Chondrocyte (in vitro differentiated cells): ENCODE measurements around the gene TLX1. TPM values are rescaled to one million over a fixed set of nuclear protein-coding genes. Genes with fewer than 3 reads are reported as not detected.

Experiments used
- DNase-seq: peaks from one replicate; pipeline ENCODE4 v3.0.0; 2021; ENCODE audit warnings: mixed read lengths, low spot score
- H3K27ac Mint-ChIP-seq: one replicate; pipeline ENCODE4 v1.8.0; 2021; ENCODE audit warnings: mild to moderate bottlenecking, moderate library complexity, mixed read lengths; ENCODE audit not compliant: unreplicated experiment
- H3K27me3 Mint-ChIP-seq: 2 replicates; pipeline ENCODE4 v1.8.0; 2021; ENCODE audit warnings: low read depth, mixed read lengths
- H3K36me3 Mint-ChIP-seq: 2 replicates; pipeline ENCODE4 v1.8.0; 2021; ENCODE audit warnings: low read depth, mixed read lengths
- H3K4me1 Mint-ChIP-seq: 2 replicates; pipeline ENCODE4 v1.8.0; 2021; ENCODE audit warnings: low read depth, mild to moderate bottlenecking, mixed read lengths
- H3K4me3 Mint-ChIP-seq: one replicate; pipeline ENCODE4 v1.8.0; 2021; ENCODE audit warnings: mild to moderate bottlenecking, moderate library complexity, mixed read lengths; ENCODE audit not compliant: unreplicated experiment
- H3K9me3 Mint-ChIP-seq: 2 replicates; pipeline ENCODE4 v1.8.0; 2021; ENCODE audit warnings: low read depth, mixed read lengths
- total RNA-seq: library from RNA; stranded (reverse); gene quantifications from 3 replicates; pipeline ENCODE4 v1.2.1, GENCODE V29; 2021
- TF ChIP-seq, protein P1 (sequence below): fragments of 200-600 bp; sonication (generic); IDR thresholded peaks from 2 replicates; pipeline ENCODE4 v1.5.0; 2021; ENCODE audit warnings: antibody characterized with exemption, mild to moderate bottlenecking, moderate library complexity

The TLX1 gene
- total RNA-seq, 1 donor from 2014 or later: not detected

DNA sequence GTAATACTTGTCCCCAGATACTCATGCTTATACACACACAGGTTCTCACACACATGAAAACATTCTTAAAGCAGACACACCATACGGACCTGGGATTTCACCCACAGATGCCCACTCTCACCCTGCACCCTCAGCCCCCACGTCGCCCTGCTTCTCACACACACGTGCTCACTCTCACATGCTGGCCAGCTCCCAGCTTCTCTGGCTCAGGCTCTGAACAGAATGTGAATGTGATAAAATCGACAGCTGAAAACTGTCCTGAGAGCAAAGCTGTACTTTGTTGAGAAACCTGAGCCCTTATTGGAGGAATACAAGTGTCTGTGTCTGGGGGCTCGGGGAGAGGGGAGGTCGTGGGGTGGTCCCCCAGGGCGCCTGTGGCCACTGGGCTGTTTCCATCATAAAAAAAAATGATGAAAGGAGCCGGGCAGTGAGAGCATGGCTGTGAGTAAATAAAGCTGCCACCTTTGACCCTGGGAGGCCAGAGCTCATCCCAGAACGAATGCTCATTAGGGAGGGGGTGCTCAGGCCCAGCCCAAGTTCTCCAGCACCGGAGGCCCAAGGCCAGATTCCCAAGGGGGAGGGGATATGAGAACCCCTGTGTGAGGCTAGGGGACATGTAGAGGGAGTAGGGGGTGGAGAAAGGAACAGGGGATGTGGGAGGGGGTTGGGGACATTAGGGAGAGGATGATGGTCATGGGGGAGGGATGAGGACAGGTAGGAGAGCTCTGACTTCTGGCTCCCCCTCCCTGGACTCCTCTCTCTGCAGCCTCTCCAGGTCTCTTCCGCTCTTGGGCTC is 18.1 kb upstream of the TLX1 start:
- H3K9me3 Mint-ChIP-seq: no peaks in the 10 kb centered on the region
- H3K4me1 Mint-ChIP-seq: no peaks in the 10 kb centered on the region
- no peaks in the 10 kb centered on the region for H3K36me3 Mint-ChIP-seq
- TF ChIP-seq, protein P1, sequence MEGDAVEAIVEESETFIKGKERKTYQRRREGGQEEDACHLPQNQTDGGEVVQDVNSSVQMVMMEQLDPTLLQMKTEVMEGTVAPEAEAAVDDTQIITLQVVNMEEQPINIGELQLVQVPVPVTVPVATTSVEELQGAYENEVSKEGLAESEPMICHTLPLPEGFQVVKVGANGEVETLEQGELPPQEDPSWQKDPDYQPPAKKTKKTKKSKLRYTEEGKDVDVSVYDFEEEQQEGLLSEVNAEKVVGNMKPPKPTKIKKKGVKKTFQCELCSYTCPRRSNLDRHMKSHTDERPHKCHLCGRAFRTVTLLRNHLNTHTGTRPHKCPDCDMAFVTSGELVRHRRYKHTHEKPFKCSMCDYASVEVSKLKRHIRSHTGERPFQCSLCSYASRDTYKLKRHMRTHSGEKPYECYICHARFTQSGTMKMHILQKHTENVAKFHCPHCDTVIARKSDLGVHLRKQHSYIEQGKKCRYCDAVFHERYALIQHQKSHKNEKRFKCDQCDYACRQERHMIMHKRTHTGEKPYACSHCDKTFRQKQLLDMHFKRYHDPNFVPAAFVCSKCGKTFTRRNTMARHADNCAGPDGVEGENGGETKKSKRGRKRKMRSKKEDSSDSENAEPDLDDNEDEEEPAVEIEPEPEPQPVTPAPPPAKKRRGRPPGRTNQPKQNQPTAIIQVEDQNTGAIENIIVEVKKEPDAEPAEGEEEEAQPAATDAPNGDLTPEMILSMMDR: no peak
- no peak overlapping the region for H3K4me3 Mint-ChIP-seq
- peaks cover 67% of the 10 kb centered on the region for H3K27me3 Mint-ChIP-seq
- DNase-seq: peak; percentile 57
- H3K27ac Mint-ChIP-seq: no peak overlapping the region

DNA sequence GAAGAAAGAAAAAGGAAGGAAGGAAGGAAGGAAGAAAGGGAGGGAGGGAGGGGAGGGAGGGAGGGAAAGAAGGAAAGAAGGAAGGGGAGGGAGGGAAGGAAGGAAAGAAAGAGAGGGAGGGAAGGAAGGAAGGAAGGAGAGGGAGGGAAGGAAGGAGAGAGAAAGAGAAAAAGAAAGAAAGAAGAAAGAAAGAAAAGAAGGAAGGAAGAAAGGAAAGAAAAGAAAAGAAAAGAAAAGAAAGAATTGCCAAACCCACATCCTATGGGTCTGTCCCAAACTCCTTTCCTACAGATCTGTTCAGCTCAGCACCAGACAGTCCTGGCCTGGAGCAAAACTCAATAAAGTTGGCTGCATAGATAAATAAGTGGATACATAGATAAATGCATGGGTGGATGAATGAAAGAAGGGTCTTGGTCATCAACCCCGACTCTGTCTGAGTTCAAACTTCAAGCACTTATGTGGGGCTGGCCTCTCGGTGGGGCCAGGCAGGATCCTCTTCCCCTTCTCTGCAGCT is 17.2 kb upstream of the TLX1 start:
- H3K27me3 Mint-ChIP-seq: peaks cover 68% of the 10 kb centered on the region

GRCh38 chr10:101114646-101115045 is 16.5 kb upstream of the TLX1 start:
- H3K4me1 Mint-ChIP-seq: no peaks in the 10 kb centered on the region
- peaks cover 71% of the 10 kb centered on the region for H3K27me3 Mint-ChIP-seq
- no peak overlapping the region for H3K27ac Mint-ChIP-seq
- H3K4me3 Mint-ChIP-seq: no peak overlapping the region
- TF ChIP-seq, protein P1: no peak
- no peaks in the 10 kb centered on the region for H3K36me3 Mint-ChIP-seq
- H3K9me3 Mint-ChIP-seq: no peaks in the 10 kb centered on the region
- DNase-seq: no peak

More for the DNA sequence above, 17.2 kb upstream of the TLX1 start:
- no peaks in the 10 kb centered on the region for H3K4me1 Mint-ChIP-seq
- no peak overlapping the region for H3K4me3 Mint-ChIP-seq
- H3K27ac Mint-ChIP-seq: no peak overlapping the region
- no peaks in the 10 kb centered on the region for H3K9me3 Mint-ChIP-seq
- H3K36me3 Mint-ChIP-seq: no peaks in the 10 kb centered on the region
- TF ChIP-seq, protein P1: no peak
- no peak for DNase-seq

DNA sequence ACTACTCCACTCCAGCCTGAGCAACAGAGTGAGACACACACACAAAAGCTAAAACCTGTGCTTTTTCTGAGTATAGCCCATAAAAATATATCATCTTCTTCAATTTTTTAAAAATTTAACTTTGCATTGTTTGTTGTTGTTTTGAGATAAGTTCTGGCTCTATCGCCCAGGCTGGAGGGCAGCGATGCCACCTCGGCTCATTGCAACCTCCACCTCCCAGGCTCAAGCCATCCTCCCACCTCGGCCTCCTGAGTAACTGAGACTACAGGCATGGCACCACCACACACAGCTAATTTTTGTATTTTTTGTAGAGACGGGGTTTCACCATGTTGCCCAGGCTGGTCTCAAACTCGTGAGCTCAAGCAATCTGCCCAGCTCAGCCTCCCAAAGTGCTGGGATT is 14.3 kb upstream of the TLX1 start:
- H3K27me3 Mint-ChIP-seq: peaks cover 72% of the 10 kb centered on the region

GRCh38 chr10:101118031-101118430 is 13.1 kb upstream of the TLX1 start:
- H3K4me3 Mint-ChIP-seq: no peak overlapping the region
- H3K9me3 Mint-ChIP-seq: no peaks in the 10 kb centered on the region
- no peak overlapping the region for H3K27ac Mint-ChIP-seq
- DNase-seq: no peak
- TF ChIP-seq, protein P1: no peak
- H3K36me3 Mint-ChIP-seq: peaks cover 5% of the 10 kb centered on the region
- H3K27me3 Mint-ChIP-seq: peaks cover 76% of the 10 kb centered on the region
- H3K4me1 Mint-ChIP-seq: peaks cover 9% of the 10 kb centered on the region

More for the DNA sequence above, 14.3 kb upstream of the TLX1 start:
- peaks cover 3% of the 10 kb centered on the region for H3K36me3 Mint-ChIP-seq
- no peaks in the 10 kb centered on the region for H3K9me3 Mint-ChIP-seq
- peak; percentile 26 for DNase-seq
- TF ChIP-seq, protein P1: no peak
- H3K27ac Mint-ChIP-seq: no peak overlapping the region
- peaks cover 9% of the 10 kb centered on the region for H3K4me1 Mint-ChIP-seq
- H3K4me3 Mint-ChIP-seq: no peak overlapping the region
